ENCODE data around the gene MYO18A.

Gene MYO18A

DNA sequence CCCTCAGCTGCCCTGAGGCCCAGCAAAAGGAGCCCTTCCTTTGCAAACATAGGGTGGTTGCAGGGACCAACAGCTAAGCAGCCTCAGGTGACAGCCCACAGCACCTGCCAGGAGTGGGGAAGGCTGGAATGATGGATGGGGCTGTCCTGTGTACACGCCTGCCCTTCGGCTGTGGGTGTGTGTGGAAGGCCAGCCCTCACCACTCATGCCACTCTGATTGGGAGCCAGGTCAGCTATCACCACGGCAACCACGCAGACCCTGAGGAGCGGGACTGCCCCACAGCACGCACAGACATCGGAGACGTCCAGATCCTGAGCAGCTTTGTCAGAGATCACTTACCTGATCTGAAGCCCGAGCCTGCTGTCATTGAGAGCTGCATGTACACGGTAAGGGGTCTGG is 125.4 kb downstream of the MYO18A start:
- H3K9me3 ChIP-seq (ENCODE audit: control insufficient read depth in 5 of 5, low read length in 5 of 5), result no peaks in the 10 kb centered on the region
- H3K4me1 ChIP-seq (ENCODE audit: control insufficient read depth in 5 of 5, insufficient read depth in 5 of 5, low read length in 5 of 5), result peaks cover 0 to 3% (median 0%) of the 10 kb centered on the region in 5 donors
- H3K4me3 ChIP-seq (ENCODE audit: low read depth in 1 of 5, low read length in 5 of 5), result no peak overlapping the region
- H3K27me3 ChIP-seq (ENCODE audit: control insufficient read depth in 5 of 5, insufficient read depth in 4 of 5, low read length in 5 of 5), result peaks cover 0 to 14% (median 5%) of the 10 kb centered on the region in 5 donors
- H3K36me3 ChIP-seq (ENCODE audit: control insufficient read depth in 5 of 5, insufficient read depth in 5 of 5, low read length in 5 of 5), result no peaks in the 10 kb centered on the region
- no peak overlapping the region for H3K9ac ChIP-seq (ENCODE audit: low read length in 5 of 5)
- H3K27ac ChIP-seq (ENCODE audit: low read depth, low read length), result no peak overlapping the region

GRCh38 chr17:29051731-29052130 is 128.5 kb downstream of the MYO18A start:
- peaks cover 0 to 19% (median 5%) of the 10 kb centered on the region in 5 donors for H3K27me3 ChIP-seq (ENCODE audit: control insufficient read depth in 5 of 5, insufficient read depth in 4 of 5, low read length in 5 of 5)
- no peak overlapping the region for H3K27ac ChIP-seq (ENCODE audit: low read depth, low read length)
- H3K36me3 ChIP-seq (ENCODE audit: control insufficient read depth in 5 of 5, insufficient read depth in 5 of 5, low read length in 5 of 5), result no peaks in the 10 kb centered on the region
- no peaks in the 10 kb centered on the region for H3K4me1 ChIP-seq (ENCODE audit: control insufficient read depth in 5 of 5, insufficient read depth in 5 of 5, low read length in 5 of 5)
- no peak overlapping the region for H3K9ac ChIP-seq (ENCODE audit: low read length in 5 of 5)
- no peaks in the 10 kb centered on the region for H3K9me3 ChIP-seq (ENCODE audit: control insufficient read depth in 5 of 5, low read length in 5 of 5)
- no peak overlapping the region for H3K4me3 ChIP-seq (ENCODE audit: low read depth in 1 of 5, low read length in 5 of 5)

DNA sequence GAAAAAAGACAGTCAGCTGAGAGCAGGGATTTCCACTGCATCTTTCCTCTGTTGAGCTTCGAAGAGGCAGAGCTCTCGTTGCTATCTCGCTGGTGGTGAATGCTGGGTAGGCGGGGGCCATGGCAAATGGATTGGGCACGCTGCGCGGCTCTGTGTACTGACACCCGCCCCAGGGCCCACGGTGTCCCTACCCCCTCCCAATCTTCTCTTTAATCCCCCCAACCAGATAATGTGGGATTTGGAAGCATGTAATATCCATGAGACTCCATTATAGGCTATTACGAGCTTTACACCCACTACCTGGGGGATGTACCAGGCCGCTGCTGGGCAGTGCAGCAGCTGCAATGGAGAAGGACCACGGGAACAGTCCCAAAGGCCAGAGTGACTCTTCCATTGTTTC is 129.0 kb downstream of the MYO18A start:
- Histone ChIP-seq H3K4me1 (ENCODE audit: control insufficient read depth in 5 of 5, insufficient read depth in 5 of 5, low read length in 5 of 5) (peaks cover 0 to 5% (median 4%) of the 10 kb centered on the region in 5 donors), H3K36me3 (ENCODE audit: control insufficient read depth in 5 of 5, insufficient read depth in 5 of 5, low read length in 5 of 5) (no peaks in the 10 kb centered on the region), H3K9ac (ENCODE audit: low read length in 5 of 5) (no peak overlapping the region), H3K4me3 (ENCODE audit: low read depth in 1 of 5, low read length in 5 of 5) (no peak overlapping the region), H3K27ac (ENCODE audit: low read depth, low read length) (no peak overlapping the region), H3K9me3 (ENCODE audit: control insufficient read depth in 5 of 5, low read length in 5 of 5) (no peaks in the 10 kb centered on the region), H3K27me3 (ENCODE audit: control insufficient read depth in 5 of 5, insufficient read depth in 4 of 5, low read length in 5 of 5) (peaks cover 0 to 21% (median 5%) of the 10 kb centered on the region in 5 donors)

DNA sequence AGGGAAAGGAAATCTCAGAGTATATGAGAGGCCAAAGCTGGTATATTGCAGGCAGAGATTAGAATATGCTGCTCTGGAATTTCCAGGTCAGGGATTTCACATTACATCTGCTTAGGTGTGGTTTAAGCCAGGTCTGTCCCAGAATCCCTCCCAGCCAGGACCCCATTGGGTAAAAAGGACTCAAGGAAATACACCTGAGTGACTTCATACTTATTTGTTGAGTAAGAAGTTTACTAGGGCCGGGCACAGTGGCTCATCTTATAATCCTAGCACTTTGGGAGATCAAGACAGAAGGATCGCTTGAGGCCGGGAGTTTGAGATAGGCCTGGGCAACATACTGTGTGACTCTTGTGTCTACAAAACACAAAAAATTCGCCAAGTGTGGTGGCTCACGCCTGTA is 130.0 kb downstream of the MYO18A start:
- H3K27ac ChIP-seq (ENCODE audit: low read depth, low read length), result no peak overlapping the region
- H3K4me3 ChIP-seq (ENCODE audit: low read depth in 1 of 5, low read length in 5 of 5), result no peak overlapping the region
- H3K36me3 ChIP-seq (ENCODE audit: control insufficient read depth in 5 of 5, insufficient read depth in 5 of 5, low read length in 5 of 5), result no peaks in the 10 kb centered on the region
- H3K9me3 ChIP-seq (ENCODE audit: control insufficient read depth in 5 of 5, low read length in 5 of 5), result no peaks in the 10 kb centered on the region
- peaks cover 2 to 12% (median 7%) of the 10 kb centered on the region in 5 donors for H3K4me1 ChIP-seq (ENCODE audit: control insufficient read depth in 5 of 5, insufficient read depth in 5 of 5, low read length in 5 of 5)
- peaks cover 0 to 16% (median 5%) of the 10 kb centered on the region in 5 donors for H3K27me3 ChIP-seq (ENCODE audit: control insufficient read depth in 5 of 5, insufficient read depth in 4 of 5, low read length in 5 of 5)
- H3K9ac ChIP-seq (ENCODE audit: low read length in 5 of 5), result no peak overlapping the region

DNA sequence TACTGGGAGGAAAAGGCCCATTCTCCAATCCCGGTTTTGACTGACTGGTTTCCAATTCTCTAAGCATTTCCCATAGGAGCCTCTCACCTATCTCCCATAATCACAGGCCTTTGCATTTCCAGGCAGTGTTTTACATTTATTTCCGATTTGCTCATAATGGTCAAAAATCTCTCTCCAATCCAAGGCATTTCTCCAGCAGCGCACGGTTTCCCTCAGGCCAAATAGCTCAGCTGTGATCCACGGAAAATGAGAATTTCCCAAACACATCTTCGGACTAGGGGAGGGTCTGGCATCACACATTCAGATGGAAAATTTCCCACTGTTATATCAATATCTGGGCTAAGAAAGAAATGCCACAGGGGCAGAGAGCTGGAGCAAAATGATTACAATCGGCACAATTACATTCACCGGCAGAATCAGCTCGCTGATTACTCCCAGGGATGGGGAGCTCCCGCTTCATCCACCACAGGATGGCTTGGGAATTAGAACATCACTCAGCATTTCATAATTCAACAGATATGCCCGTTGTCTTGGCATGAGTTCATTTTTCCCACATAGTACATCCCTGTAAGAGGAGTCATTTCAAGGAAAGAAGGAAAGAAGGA is 130.6 kb downstream of the MYO18A start:
- H3K27me3 ChIP-seq (ENCODE audit: control insufficient read depth in 5 of 5, insufficient read depth in 4 of 5, low read length in 5 of 5), result peaks cover 0 to 11% (median under 1%) of the 10 kb centered on the region in 5 donors
- no peak overlapping the region for H3K4me3 ChIP-seq (ENCODE audit: low read depth in 1 of 5, low read length in 5 of 5)
- no peaks in the 10 kb centered on the region for H3K9me3 ChIP-seq (ENCODE audit: control insufficient read depth in 5 of 5, low read length in 5 of 5)
- H3K4me1 ChIP-seq (ENCODE audit: control insufficient read depth in 5 of 5, insufficient read depth in 5 of 5, low read length in 5 of 5), result peaks cover 2 to 16% (median 7%) of the 10 kb centered on the region in 5 donors
- no peaks in the 10 kb centered on the region for H3K36me3 ChIP-seq (ENCODE audit: control insufficient read depth in 5 of 5, insufficient read depth in 5 of 5, low read length in 5 of 5)
- no peak overlapping the region for H3K27ac ChIP-seq (ENCODE audit: low read depth, low read length)
- no peak overlapping the region for H3K9ac ChIP-seq (ENCODE audit: low read length in 5 of 5)

DNA sequence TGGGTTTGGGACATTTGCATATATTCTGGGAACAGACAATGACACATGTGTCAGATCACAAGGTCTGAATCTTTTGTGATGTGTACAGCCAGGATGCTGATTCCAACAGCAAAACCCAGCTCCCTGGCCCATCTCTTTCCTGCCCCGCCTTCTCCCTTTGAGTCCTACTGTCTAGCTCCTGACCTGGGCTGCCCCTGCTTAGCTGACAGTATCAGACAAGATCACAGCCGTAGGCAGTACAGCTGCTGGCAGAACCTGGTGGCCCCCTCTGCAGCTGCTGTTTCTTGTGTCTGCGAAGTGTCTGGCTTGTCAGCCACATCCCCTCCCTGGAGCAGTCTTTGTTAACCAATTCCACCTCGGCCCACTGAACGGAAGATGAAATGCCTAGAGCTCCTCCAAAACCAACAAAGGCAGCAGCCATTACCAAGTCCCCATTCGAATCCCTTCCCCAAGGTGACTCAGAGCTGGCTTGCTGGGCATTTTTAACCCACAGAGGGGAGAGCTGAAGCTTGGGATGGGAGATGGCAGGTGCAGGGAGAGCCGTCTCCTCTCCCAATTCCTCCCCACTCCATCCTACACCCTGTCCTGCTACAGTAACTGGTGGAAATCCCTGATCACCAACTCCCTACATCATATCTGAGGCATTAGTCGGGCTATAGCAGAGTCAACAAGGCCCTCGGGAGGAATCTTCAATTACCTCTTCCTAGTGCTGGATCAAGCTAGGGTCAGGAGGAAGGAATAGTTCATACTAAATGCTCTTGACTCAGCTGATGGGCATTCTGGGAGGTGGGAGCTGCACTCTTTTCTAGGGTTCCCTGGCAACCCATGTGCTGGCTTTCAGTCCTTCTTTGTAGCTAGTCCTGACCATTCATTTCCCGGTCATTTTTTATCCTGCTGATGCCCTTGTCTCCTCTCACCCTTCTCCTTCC is 131.5 kb downstream of the MYO18A start:
- Histone ChIP-seq H3K27ac (ENCODE audit: low read depth, low read length) (no peak overlapping the region), H3K9ac (ENCODE audit: low read length in 5 of 5) (no peak overlapping the region), H3K4me1 (ENCODE audit: control insufficient read depth in 5 of 5, insufficient read depth in 5 of 5, low read length in 5 of 5) (peaks cover 2 to 23% (median 9%) of the 10 kb centered on the region in 5 donors), H3K36me3 (ENCODE audit: control insufficient read depth in 5 of 5, insufficient read depth in 5 of 5, low read length in 5 of 5) (no peaks in the 10 kb centered on the region), H3K4me3 (ENCODE audit: low read depth in 1 of 5, low read length in 5 of 5) (no peak overlapping the region), H3K27me3 (ENCODE audit: control insufficient read depth in 5 of 5, insufficient read depth in 4 of 5, low read length in 5 of 5) (peaks cover 0 to 10% (median 0%) of the 10 kb centered on the region in 5 donors), H3K9me3 (ENCODE audit: control insufficient read depth in 5 of 5, low read length in 5 of 5) (no peaks in the 10 kb centered on the region)

DNA sequence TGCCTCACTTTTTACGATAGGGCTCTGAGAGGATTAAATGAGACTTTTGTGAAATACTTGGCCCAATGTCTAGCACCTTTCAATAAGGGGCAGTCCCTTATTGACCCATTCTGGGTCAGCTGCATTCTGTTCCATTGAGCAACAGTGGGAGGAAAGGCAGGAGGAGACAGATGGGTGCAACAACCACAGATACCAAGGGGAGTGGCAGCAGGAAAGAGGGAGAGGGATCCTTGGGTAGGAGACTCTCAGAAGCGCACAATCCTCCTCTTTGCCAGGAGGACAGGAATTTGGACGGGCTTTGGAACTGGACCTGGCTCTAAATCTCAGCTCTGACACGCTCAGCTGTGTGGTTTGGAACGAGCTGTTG is 133.7 kb downstream of the MYO18A start:
- no peak overlapping the region for H3K9ac ChIP-seq (ENCODE audit: low read length in 5 of 5)
- peaks cover 3 to 42% (median 22%) of the 10 kb centered on the region in 5 donors for H3K4me1 ChIP-seq (ENCODE audit: control insufficient read depth in 5 of 5, insufficient read depth in 5 of 5, low read length in 5 of 5)
- H3K27me3 ChIP-seq (ENCODE audit: control insufficient read depth in 5 of 5, insufficient read depth in 4 of 5, low read length in 5 of 5), result peaks cover 0 to 10% (median 0%) of the 10 kb centered on the region in 5 donors
- H3K36me3 ChIP-seq (ENCODE audit: control insufficient read depth in 5 of 5, insufficient read depth in 5 of 5, low read length in 5 of 5), result no peaks in the 10 kb centered on the region
- no peak overlapping the region for H3K27ac ChIP-seq (ENCODE audit: low read depth, low read length)
- H3K4me3 ChIP-seq (ENCODE audit: low read depth in 1 of 5, low read length in 5 of 5), result no peak overlapping the region
- H3K9me3 ChIP-seq (ENCODE audit: control insufficient read depth in 5 of 5, low read length in 5 of 5), result no peaks in the 10 kb centered on the region

DNA sequence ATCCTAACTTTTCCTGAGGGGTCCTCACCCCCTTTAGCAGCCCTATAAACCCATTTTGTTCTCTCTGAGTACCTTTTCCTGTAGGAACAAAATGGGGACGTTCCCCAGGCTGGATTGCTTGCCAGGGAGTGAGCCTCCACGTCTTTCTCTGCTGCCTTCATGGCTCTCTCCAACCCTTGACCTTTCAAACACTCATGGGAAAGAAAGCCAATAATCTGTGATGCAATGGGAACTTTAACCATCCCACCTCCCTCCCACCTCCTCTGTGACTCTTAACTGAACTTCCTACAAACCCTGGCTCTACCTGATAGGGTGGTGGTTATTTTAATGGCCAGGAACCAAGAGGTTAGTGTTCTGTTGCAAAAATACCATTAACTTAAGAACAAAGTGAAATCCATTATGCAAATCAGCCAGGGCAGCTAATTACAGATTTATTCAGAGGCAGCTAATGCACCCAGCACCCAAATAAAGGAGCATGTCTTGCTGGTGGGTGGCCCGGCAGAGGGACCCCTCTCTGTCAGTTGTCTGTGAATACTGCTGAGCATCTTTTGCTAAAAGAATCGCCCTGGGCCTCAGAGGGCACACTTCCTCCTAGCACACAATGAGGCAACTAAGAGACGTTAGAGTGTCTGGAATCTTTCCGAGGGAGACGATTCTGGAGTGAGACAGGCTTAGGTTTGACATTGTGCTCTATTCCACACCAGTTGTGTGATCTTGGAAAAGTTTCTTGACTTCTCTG is 134.3 kb downstream of the MYO18A start:
- Histone ChIP-seq H3K9me3 (ENCODE audit: control insufficient read depth in 5 of 5, low read length in 5 of 5) (no peaks in the 10 kb centered on the region), H3K9ac (ENCODE audit: low read length in 5 of 5) (no peak overlapping the region), H3K27ac (ENCODE audit: low read depth, low read length) (no peak overlapping the region), H3K4me3 (ENCODE audit: low read depth in 1 of 5, low read length in 5 of 5) (no peak overlapping the region), H3K27me3 (ENCODE audit: control insufficient read depth in 5 of 5, insufficient read depth in 4 of 5, low read length in 5 of 5) (peaks cover 0 to 13% (median 0%) of the 10 kb centered on the region in 5 donors), H3K4me1 (ENCODE audit: control insufficient read depth in 5 of 5, insufficient read depth in 5 of 5, low read length in 5 of 5) (peaks cover 3 to 42% (median 22%) of the 10 kb centered on the region in 5 donors), H3K36me3 (ENCODE audit: control insufficient read depth in 5 of 5, insufficient read depth in 5 of 5, low read length in 5 of 5) (no peaks in the 10 kb centered on the region)

- no peak overlapping the region for H3K27ac ChIP-seq (ENCODE audit: low read depth, low read length)
- H3K4me1 ChIP-seq (ENCODE audit: control insufficient read depth in 5 of 5, insufficient read depth in 5 of 5, low read length in 5 of 5), result peaks cover 3 to 42% (median 22%) of the 10 kb centered on the region in 5 donors
- H3K9me3 ChIP-seq (ENCODE audit: control insufficient read depth in 5 of 5, low read length in 5 of 5), result no peaks in the 10 kb centered on the region
- no peak overlapping the region for H3K9ac ChIP-seq (ENCODE audit: low read length in 5 of 5)
- H3K27me3 ChIP-seq (ENCODE audit: control insufficient read depth in 5 of 5, insufficient read depth in 4 of 5, low read length in 5 of 5), result peaks cover 0 to 13% (median 0%) of the 10 kb centered on the region in 5 donors
- H3K36me3 ChIP-seq (ENCODE audit: control insufficient read depth in 5 of 5, insufficient read depth in 5 of 5, low read length in 5 of 5), result no peaks in the 10 kb centered on the region
- no peak overlapping the region for H3K4me3 ChIP-seq (ENCODE audit: low read depth in 1 of 5, low read length in 5 of 5)
Observed at GRCh38 chr17:29045026-29045425, 135.2 kb downstream of the MYO18A start.

All from subcutaneous abdominal adipose tissue (tissue), 5 donors.